HCT116 (cell line): ENCODE data around the gene PAPOLG.

Source experiments
- EGR1 ChIP-seq: IDR thresholded peaks from 2 replicates; pipeline ENCODE4 v1.6.1; 2012; ENCODE audit warnings: low read depth
- EZH2 ChIP-seq: fragments of 200-600 bp; sonication (generic); IDR thresholded peaks from 2 replicates; pipeline ENCODE4 v1.6.1; 2017; ENCODE audit warnings: antibody characterized with exemption, mixed run types
- EZH2phosphoT487 ChIP-seq: fragments of 200-600 bp; IDR thresholded peaks from 2 replicates; pipeline ENCODE4 v1.6.1; 2018; ENCODE audit warnings: antibody characterized with exemption, borderline replicate concordance
- FOSL1 ChIP-seq: IDR thresholded peaks from 2 replicates; pipeline ENCODE4 v1.6.1; 2012; ENCODE audit warnings: low read depth
- POLR2A ChIP-seq: IDR thresholded peaks from 2 replicates; pipeline ENCODE4 v1.7.0; 2011; ENCODE audit warnings: borderline replicate concordance; ENCODE audit not compliant: insufficient read depth, insufficient read length; ENCODE audit errors: extremely low read depth
- POLR2AphosphoS5 ChIP-seq: IDR thresholded peaks from 2 replicates; pipeline ENCODE4 v1.6.1; 2011; ENCODE audit warnings: mild to moderate bottlenecking, low read depth, low read length, moderate library complexity
- SP1 ChIP-seq: IDR thresholded peaks from 2 replicates; pipeline ENCODE4 v1.6.1; 2012; ENCODE audit warnings: low read depth
- YY1 ChIP-seq: IDR thresholded peaks from 2 replicates; pipeline ENCODE4 v1.6.1; 2011; ENCODE audit warnings: low read length, low read depth, moderate library complexity, mild to moderate bottlenecking; ENCODE audit not compliant: insufficient replicate concordance; ENCODE audit errors: extremely low read depth
- TF ChIP-seq, protein P1 (sequence below), 3 experiments: fragments of 200-600 bp in 1 of 3; sonication (generic) in 1 of 3; IDR thresholded peaks in 2 of 3; conservative IDR thresholded peaks in 1 of 3; 2 replicates each; pipeline ENCODE4 v1.5.1; 2012 to 2017; ENCODE audit warnings: low read depth in 2 of 3, low read length in 2 of 3, antibody characterized with exemption in 1 of 3, borderline replicate concordance in 1 of 3, control low read depth in 1 of 3, mild to moderate bottlenecking in 1 of 3, mixed read lengths in 1 of 3, mixed run types in 1 of 3, moderate library complexity in 1 of 3; ENCODE audit not compliant: insufficient read depth in 1 of 3
- TF ChIP-seq, protein P2 (sequence below): IDR thresholded peaks from 2 replicates; pipeline ENCODE4 v1.6.1; 2012; ENCODE audit warnings: low read depth
- TF ChIP-seq, protein P3 (sequence below): IDR thresholded peaks from 2 replicates; pipeline ENCODE4 v1.6.1; 2012

DNA sequence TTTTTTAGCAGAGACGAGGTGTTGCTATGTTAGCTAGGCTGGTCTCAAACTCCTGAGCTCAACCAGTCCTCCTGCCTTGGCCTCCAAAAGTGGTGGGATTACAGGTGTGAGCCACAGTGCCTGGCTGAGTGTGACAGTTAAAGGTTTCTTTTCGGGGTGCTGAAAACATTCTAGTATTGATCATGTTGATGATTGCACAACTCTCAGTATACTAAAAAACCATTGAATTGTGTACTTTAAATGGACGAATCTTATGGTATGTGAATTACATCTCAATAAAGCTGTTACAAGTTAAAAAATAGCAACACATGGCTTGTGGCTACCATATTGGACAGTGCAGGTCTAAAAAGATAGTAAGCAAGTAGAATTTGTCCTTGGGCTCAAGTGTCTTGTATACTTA lies 22.3 kb downstream of the PAPOLG start:
- TF ChIP-seq, protein P1, sequence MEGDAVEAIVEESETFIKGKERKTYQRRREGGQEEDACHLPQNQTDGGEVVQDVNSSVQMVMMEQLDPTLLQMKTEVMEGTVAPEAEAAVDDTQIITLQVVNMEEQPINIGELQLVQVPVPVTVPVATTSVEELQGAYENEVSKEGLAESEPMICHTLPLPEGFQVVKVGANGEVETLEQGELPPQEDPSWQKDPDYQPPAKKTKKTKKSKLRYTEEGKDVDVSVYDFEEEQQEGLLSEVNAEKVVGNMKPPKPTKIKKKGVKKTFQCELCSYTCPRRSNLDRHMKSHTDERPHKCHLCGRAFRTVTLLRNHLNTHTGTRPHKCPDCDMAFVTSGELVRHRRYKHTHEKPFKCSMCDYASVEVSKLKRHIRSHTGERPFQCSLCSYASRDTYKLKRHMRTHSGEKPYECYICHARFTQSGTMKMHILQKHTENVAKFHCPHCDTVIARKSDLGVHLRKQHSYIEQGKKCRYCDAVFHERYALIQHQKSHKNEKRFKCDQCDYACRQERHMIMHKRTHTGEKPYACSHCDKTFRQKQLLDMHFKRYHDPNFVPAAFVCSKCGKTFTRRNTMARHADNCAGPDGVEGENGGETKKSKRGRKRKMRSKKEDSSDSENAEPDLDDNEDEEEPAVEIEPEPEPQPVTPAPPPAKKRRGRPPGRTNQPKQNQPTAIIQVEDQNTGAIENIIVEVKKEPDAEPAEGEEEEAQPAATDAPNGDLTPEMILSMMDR (IDR thresholded peaks at IDR 0.05 in 2 of 3, conservative IDR thresholded peaks at IDR 0.05 in 1 of 3; ENCODE audit: borderline replicate concordance in 1 of 3, insufficient read depth in 1 of 3, low read depth in 2 of 3, low read length in 2 of 3): no peak
- TF ChIP-seq POLR2A (no peak), FOSL1 (no peak), EZH2phosphoT487 (no peak), YY1 (no peak), SP1 (no peak), EZH2 (no peak), POLR2AphosphoS5 (no peak), EGR1 (no peak)
- TF ChIP-seq, protein P2, sequence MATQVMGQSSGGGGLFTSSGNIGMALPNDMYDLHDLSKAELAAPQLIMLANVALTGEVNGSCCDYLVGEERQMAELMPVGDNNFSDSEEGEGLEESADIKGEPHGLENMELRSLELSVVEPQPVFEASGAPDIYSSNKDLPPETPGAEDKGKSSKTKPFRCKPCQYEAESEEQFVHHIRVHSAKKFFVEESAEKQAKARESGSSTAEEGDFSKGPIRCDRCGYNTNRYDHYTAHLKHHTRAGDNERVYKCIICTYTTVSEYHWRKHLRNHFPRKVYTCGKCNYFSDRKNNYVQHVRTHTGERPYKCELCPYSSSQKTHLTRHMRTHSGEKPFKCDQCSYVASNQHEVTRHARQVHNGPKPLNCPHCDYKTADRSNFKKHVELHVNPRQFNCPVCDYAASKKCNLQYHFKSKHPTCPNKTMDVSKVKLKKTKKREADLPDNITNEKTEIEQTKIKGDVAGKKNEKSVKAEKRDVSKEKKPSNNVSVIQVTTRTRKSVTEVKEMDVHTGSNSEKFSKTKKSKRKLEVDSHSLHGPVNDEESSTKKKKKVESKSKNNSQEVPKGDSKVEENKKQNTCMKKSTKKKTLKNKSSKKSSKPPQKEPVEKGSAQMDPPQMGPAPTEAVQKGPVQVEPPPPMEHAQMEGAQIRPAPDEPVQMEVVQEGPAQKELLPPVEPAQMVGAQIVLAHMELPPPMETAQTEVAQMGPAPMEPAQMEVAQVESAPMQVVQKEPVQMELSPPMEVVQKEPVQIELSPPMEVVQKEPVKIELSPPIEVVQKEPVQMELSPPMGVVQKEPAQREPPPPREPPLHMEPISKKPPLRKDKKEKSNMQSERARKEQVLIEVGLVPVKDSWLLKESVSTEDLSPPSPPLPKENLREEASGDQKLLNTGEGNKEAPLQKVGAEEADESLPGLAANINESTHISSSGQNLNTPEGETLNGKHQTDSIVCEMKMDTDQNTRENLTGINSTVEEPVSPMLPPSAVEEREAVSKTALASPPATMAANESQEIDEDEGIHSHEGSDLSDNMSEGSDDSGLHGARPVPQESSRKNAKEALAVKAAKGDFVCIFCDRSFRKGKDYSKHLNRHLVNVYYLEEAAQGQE: no peak
- TF ChIP-seq, protein P3, sequence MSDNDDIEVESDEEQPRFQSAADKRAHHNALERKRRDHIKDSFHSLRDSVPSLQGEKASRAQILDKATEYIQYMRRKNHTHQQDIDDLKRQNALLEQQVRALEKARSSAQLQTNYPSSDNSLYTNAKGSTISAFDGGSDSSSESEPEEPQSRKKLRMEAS: no peak
